H9 (cell line): ENCODE data around the gene PRKAG3. TPM values are rescaled to one million over a fixed set of nuclear protein-coding genes. Genes with fewer than 3 reads are reported as not detected.

ENCODE experiments used
- DNase-seq: peaks from one replicate; pipeline ENCODE4 v3.0.0-alpha.2; 2017
- H2AFZ ChIP-seq: one replicate; pipeline ENCODE4 v1.6.1; 2013; ENCODE audit warnings: mild to moderate bottlenecking, low read length, control low read depth, moderate library complexity
- H2AK5ac ChIP-seq: 2 replicates; pipeline ENCODE4 v1.6.1; 2013; ENCODE audit warnings: low read length, control low read depth, mixed read lengths; ENCODE audit not compliant: insufficient read length
- H2BK120ac ChIP-seq: one replicate; pipeline ENCODE4 v1.6.1; 2013; ENCODE audit warnings: low read depth, mild to moderate bottlenecking, low read length, control low read depth, inconsistent platforms; ENCODE audit not compliant: poor library complexity, severe bottlenecking
- H2BK12ac ChIP-seq: 2 replicates; pipeline ENCODE4 v1.6.1; 2013; ENCODE audit warnings: low read length, control low read depth, mixed read lengths, low read depth; ENCODE audit not compliant: insufficient read length
- H2BK15ac ChIP-seq: 2 replicates; pipeline ENCODE4 v1.6.1; 2013; ENCODE audit warnings: low read depth, low read length, control low read depth
- H2BK20ac ChIP-seq: one replicate; pipeline ENCODE4 v1.6.1; 2013; ENCODE audit warnings: low read depth, mild to moderate bottlenecking, low read length, control low read depth, inconsistent platforms; ENCODE audit not compliant: poor library complexity, severe bottlenecking
- H2BK5ac ChIP-seq: 2 replicates; pipeline ENCODE4 v1.6.1; 2013; ENCODE audit warnings: low read length, control low read depth, mixed read lengths; ENCODE audit not compliant: insufficient read length
- H3K14ac ChIP-seq: 2 replicates; pipeline ENCODE4 v1.6.1; 2013; ENCODE audit warnings: low read length, control low read depth; ENCODE audit not compliant: insufficient read depth
- H3K18ac ChIP-seq: 2 replicates; pipeline ENCODE4 v1.6.1; 2013; ENCODE audit warnings: low read depth, mild to moderate bottlenecking, mixed read lengths, low read length, control low read depth; ENCODE audit not compliant: insufficient read length
- H3K23ac ChIP-seq: 2 replicates; pipeline ENCODE4 v1.6.1; 2013; ENCODE audit warnings: low read length, control low read depth, mixed read lengths, low read depth; ENCODE audit not compliant: insufficient read length
- H3K23me2 ChIP-seq: 2 replicates; pipeline ENCODE4 v1.6.1; 2013; ENCODE audit warnings: low read depth, mild to moderate bottlenecking, mixed read lengths, low read length, control low read depth; ENCODE audit not compliant: insufficient read length, poor library complexity, severe bottlenecking
- H3K27ac ChIP-seq: 2 replicates; pipeline ENCODE4 v1.5.1; 2013; ENCODE audit warnings: low read length, control low read depth, mixed read lengths, low read depth; ENCODE audit not compliant: insufficient read length
- H3K27me3 ChIP-seq: 2 replicates; pipeline ENCODE4 v1.6.1; 2013; ENCODE audit warnings: low read length, control low read depth, inconsistent platforms; ENCODE audit not compliant: insufficient read depth
- H3K4ac ChIP-seq: 2 replicates; pipeline ENCODE4 v1.6.1; 2013; ENCODE audit warnings: low read depth, mild to moderate bottlenecking, control low read depth, inconsistent platforms, low read length, moderate library complexity
- H3K4me1 ChIP-seq: 2 replicates; pipeline ENCODE4 v1.6.1; 2013; ENCODE audit warnings: low read length, control low read depth, inconsistent platforms; ENCODE audit not compliant: insufficient read depth
- H3K4me2 ChIP-seq: 2 replicates; pipeline ENCODE4 v1.6.1; 2013; ENCODE audit warnings: low read length, control low read depth, mixed read lengths; ENCODE audit not compliant: insufficient read length, insufficient read depth
- H3K56ac ChIP-seq: 2 replicates; pipeline ENCODE4 v1.6.1; 2013; ENCODE audit warnings: low read depth, mild to moderate bottlenecking, mixed read lengths, low read length, control low read depth; ENCODE audit not compliant: insufficient read length
- H3K79me1 ChIP-seq: 2 replicates; pipeline ENCODE4 v1.6.1; 2013; ENCODE audit warnings: low read depth, mild to moderate bottlenecking, moderate library complexity, low read length, control low read depth, inconsistent platforms; ENCODE audit not compliant: insufficient read depth, poor library complexity, severe bottlenecking
- H3K79me2 ChIP-seq: 2 replicates; pipeline ENCODE4 v1.6.1; 2013; ENCODE audit warnings: low read length, control low read depth, inconsistent platforms; ENCODE audit not compliant: insufficient read depth
- H3K9ac ChIP-seq: 2 replicates; pipeline ENCODE4 v1.6.1; 2013; ENCODE audit warnings: low read length, control low read depth, mixed read lengths; ENCODE audit not compliant: insufficient read length; ENCODE audit errors: extremely low read depth
- H3K9me3 ChIP-seq: one replicate; pipeline ENCODE4 v1.6.1; 2013; ENCODE audit warnings: low read depth, low read length, inconsistent platforms; ENCODE audit not compliant: control insufficient read depth
- H3T11ph ChIP-seq: one replicate; pipeline ENCODE4 v1.6.1; 2013; ENCODE audit warnings: mild to moderate bottlenecking, low read length, control low read depth, inconsistent platforms
- H4K20me1 ChIP-seq: one replicate; pipeline ENCODE4 v1.6.1; 2013; ENCODE audit not compliant: control insufficient read depth, insufficient read length, insufficient read depth
- H4K5ac ChIP-seq: 2 replicates; pipeline ENCODE4 v1.6.1; 2013; ENCODE audit warnings: low read depth, mild to moderate bottlenecking, mixed read lengths, low read length, control low read depth; ENCODE audit not compliant: insufficient read length
- H4K8ac ChIP-seq: replicated peaks from 2 replicates; pipeline ENCODE4 v1.6.1; 2013; ENCODE audit warnings: low read length, control low read depth, mixed read lengths, low read depth; ENCODE audit not compliant: insufficient read length
- H4K91ac ChIP-seq: 2 replicates; pipeline ENCODE4 v1.6.1; 2013; ENCODE audit warnings: low read depth, mild to moderate bottlenecking, moderate library complexity, mixed read lengths, low read length, control low read depth; ENCODE audit not compliant: insufficient read length
- H3K27ac Mint-ChIP-seq, 3 experiments: 2 replicates in 2 of 3; 3 replicates in 1 of 3; pipeline ENCODE4 v1.8.0; 2020 to 2021; ENCODE audit warnings: mixed read lengths in 3 of 3, mild to moderate bottlenecking in 1 of 3, moderate library complexity in 1 of 3
- H3K27me3 Mint-ChIP-seq: 2 replicates; pipeline ENCODE4 v1.8.0; 2021; ENCODE audit warnings: low read depth, mild to moderate bottlenecking, moderate library complexity, mixed read lengths
- H3K36me3 Mint-ChIP-seq, 3 experiments: 2 replicates in 2 of 3; 3 replicates in 1 of 3; pipeline ENCODE4 v1.8.0; 2020 to 2021; ENCODE audit warnings: low read depth in 3 of 3, mixed read lengths in 3 of 3; ENCODE audit not compliant: insufficient read depth in 1 of 3
- H3K4me1 Mint-ChIP-seq, 2 experiments: 2 replicates each; pipeline ENCODE4 v1.8.0; 2020; ENCODE audit warnings: mixed read lengths in 2 of 2
- H3K4me3 Mint-ChIP-seq, 2 experiments: 2 replicates in 1 of 2; 3 replicates in 1 of 2; pipeline ENCODE4 v1.8.0; 2020 to 2021; ENCODE audit warnings: mild to moderate bottlenecking in 2 of 2, mixed read lengths in 2 of 2, moderate library complexity in 1 of 2
- H3K9me3 Mint-ChIP-seq, 2 experiments: 2 replicates in 1 of 2; 3 replicates in 1 of 2; pipeline ENCODE4 v1.8.0; 2020; ENCODE audit warnings: mild to moderate bottlenecking in 2 of 2, mixed read lengths in 2 of 2, moderate library complexity in 1 of 2
- WGBS: extraction: QIAGEN DNeasy Blood & Tissue Kit; methylation state at CpG from one replicate; pipeline ENCODE4 v1.1.7; 2013; ENCODE audit warnings: missing lambda C conversion rate, low lambda C conversion rate, mixed read lengths; ENCODE audit not compliant: insufficient read length; ENCODE audit errors: extremely low coverage; 5-methylcytosine and 5-hydroxymethylcytosine counted together
- total RNA-seq: library from RNA; stranded (reverse); gene quantifications from 2 replicates; pipeline ENCODE4 v1.2.1, GENCODE V29; 2021
- TF ChIP-seq, protein P1 (sequence below): fragments of 200-600 bp; sonication (generic); conservative IDR thresholded peaks from 3 replicates; pipeline ENCODE4 v1.8.0; 2021; ENCODE audit warnings: antibody characterized with exemption, mild to moderate bottlenecking

The PRKAG3 gene
- total RNA-seq, 1 experiment from 2014 or later = not detected

GRCh38 chr2:218859988-218860831 is 28.6 kb upstream of the PRKAG3 start:
- Mint-ChIP-seq H3K4me3 (peak overlapping the region; percentile 48 to 79), H3K27me3 (peaks cover 98% of the 10 kb centered on the region), H3K4me1 (peaks cover 21 to 47% of the 10 kb centered on the region in 2 experiments), H3K27ac (no peak overlapping the region), H3K36me3 (no peaks in the 10 kb centered on the region), H3K9me3 (no peaks in the 10 kb centered on the region; a peak in 1 of 5 replicates)
- no peak overlapping the region for H3K23ac ChIP-seq
- peaks cover 78% of the 10 kb centered on the region for H3K27me3 ChIP-seq
- H3K79me1 ChIP-seq = no peaks in the 10 kb centered on the region
- no peak overlapping the region for H3K18ac ChIP-seq
- H3K4ac ChIP-seq = no peak overlapping the region
- H2BK20ac ChIP-seq = no peak overlapping the region
- H2BK120ac ChIP-seq = no peak overlapping the region
- no peaks in the 10 kb centered on the region for H3K79me2 ChIP-seq
- H4K8ac ChIP-seq = no peak overlapping the region
- H2BK12ac ChIP-seq = no peak overlapping the region
- no CpG with 5 or more reads among the region's 47 CpGs for WGBS
- H3K14ac ChIP-seq = no peak overlapping the region
- TF ChIP-seq, protein P1, sequence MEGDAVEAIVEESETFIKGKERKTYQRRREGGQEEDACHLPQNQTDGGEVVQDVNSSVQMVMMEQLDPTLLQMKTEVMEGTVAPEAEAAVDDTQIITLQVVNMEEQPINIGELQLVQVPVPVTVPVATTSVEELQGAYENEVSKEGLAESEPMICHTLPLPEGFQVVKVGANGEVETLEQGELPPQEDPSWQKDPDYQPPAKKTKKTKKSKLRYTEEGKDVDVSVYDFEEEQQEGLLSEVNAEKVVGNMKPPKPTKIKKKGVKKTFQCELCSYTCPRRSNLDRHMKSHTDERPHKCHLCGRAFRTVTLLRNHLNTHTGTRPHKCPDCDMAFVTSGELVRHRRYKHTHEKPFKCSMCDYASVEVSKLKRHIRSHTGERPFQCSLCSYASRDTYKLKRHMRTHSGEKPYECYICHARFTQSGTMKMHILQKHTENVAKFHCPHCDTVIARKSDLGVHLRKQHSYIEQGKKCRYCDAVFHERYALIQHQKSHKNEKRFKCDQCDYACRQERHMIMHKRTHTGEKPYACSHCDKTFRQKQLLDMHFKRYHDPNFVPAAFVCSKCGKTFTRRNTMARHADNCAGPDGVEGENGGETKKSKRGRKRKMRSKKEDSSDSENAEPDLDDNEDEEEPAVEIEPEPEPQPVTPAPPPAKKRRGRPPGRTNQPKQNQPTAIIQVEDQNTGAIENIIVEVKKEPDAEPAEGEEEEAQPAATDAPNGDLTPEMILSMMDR = no peak
- H3T11ph ChIP-seq = no peak overlapping the region
- H3K27ac ChIP-seq = no peak overlapping the region
- H2BK5ac ChIP-seq = no peak overlapping the region
- H3K56ac ChIP-seq = no peak overlapping the region
- H2AK5ac ChIP-seq = no peak overlapping the region
- peaks cover 3% of the 10 kb centered on the region for H3K23me2 ChIP-seq
- no peak overlapping the region for H4K91ac ChIP-seq
- DNase-seq = no peak
- H3K9me3 ChIP-seq = no peaks in the 10 kb centered on the region
- no peak overlapping the region for H4K5ac ChIP-seq
- no peak overlapping the region for H2AFZ ChIP-seq
- H2BK15ac ChIP-seq = no peak overlapping the region
- peaks cover 2% of the 10 kb centered on the region; the same call in 1 of the 2 replicates for H3K4me1 ChIP-seq
- no peaks in the 10 kb centered on the region for H4K20me1 ChIP-seq
- H3K9ac ChIP-seq = no peak overlapping the region
- H3K4me2 ChIP-seq = peak overlapping the region; percentile 12
